ENCODE measurements around the gene RTL5. TPM values are rescaled to one million over a fixed set of nuclear protein-coding genes. Genes with fewer than 3 reads are reported as not detected.

Gene RTL5
- total RNA-seq, 1 donor from 2014 or later = 19.5 TPM

DNA sequence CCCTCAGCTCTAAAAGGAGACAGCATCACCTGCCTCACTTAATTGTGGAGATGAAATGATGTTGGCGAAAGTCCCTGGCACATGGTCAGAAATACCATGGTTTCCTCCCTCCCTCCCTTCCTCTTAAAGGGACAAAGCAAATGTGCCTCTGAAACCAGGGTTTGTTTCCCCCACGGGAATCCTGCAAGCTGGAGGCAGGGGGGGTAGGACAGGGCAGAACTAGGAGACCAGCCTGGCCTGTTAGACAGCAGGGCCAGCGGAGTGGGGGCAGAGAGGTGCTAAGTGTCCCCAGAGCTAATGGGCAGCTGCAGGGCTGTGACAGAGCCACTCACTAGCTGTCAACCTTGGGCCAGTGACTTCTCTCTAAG, 5.7 kb downstream of the RTL5 start:
- Mint-ChIP-seq H3K36me3 (ENCODE audit: unreplicated experiment) (no peaks in the 10 kb centered on the region), H3K4me3 (ENCODE audit: unreplicated experiment) (no peak overlapping the region), H3K4me1 (ENCODE audit: unreplicated experiment) (peaks cover 57% of the 10 kb centered on the region), H3K9me3 (ENCODE audit: unreplicated experiment) (peaks cover 6% of the 10 kb centered on the region), H3K27me3 (ENCODE audit: unreplicated experiment) (no peaks in the 10 kb centered on the region), H3K27ac (ENCODE audit: unreplicated experiment) (peak overlapping the region; percentile 86)
- no peak for DNase-seq (ENCODE audit: extremely low spot score, unreplicated experiment)
- TF ChIP-seq, protein P1, sequence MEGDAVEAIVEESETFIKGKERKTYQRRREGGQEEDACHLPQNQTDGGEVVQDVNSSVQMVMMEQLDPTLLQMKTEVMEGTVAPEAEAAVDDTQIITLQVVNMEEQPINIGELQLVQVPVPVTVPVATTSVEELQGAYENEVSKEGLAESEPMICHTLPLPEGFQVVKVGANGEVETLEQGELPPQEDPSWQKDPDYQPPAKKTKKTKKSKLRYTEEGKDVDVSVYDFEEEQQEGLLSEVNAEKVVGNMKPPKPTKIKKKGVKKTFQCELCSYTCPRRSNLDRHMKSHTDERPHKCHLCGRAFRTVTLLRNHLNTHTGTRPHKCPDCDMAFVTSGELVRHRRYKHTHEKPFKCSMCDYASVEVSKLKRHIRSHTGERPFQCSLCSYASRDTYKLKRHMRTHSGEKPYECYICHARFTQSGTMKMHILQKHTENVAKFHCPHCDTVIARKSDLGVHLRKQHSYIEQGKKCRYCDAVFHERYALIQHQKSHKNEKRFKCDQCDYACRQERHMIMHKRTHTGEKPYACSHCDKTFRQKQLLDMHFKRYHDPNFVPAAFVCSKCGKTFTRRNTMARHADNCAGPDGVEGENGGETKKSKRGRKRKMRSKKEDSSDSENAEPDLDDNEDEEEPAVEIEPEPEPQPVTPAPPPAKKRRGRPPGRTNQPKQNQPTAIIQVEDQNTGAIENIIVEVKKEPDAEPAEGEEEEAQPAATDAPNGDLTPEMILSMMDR (IDR thresholded peaks at IDR 0.05) = no peak

DNA sequence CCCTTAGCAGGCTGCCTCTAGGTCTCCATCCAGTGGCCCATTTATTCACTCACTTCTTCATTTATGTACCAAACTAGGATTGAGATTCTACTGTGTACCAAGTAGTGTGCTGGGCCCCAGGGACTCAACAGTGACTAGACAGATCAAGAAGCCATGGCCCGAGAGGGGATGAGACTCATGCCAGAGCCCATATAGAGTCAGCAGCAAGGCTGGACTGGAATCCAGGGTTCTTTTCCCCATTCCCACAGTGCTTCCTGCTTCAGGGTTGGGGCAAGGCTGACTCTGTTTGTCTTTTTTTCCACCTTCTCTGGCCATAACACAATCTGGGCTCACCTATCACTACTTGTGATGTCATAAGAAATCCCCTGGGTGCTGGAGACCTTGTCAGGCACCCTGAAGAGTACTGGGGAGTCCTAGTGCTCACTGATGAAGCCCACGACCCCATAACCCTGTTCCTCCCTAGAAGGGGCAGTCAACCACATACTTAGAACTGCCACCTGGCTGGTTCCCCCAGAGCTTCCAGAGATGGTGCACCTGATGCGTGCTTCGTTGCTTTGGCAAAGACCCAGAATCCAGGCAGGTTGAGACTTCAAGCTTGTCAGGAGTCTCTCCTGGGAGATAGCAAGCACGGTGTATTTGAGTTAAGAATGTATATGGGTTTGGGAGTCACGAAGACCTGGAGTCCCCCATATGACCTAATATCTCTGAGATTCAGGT, 6.2 kb downstream of the RTL5 start:
- H3K4me1 Mint-ChIP-seq (ENCODE audit: unreplicated experiment) = peaks cover 61% of the 10 kb centered on the region
- H3K36me3 Mint-ChIP-seq (ENCODE audit: unreplicated experiment) = no peaks in the 10 kb centered on the region
- no peaks in the 10 kb centered on the region for H3K27me3 Mint-ChIP-seq (ENCODE audit: unreplicated experiment)
- DNase-seq (ENCODE audit: extremely low spot score, unreplicated experiment) = no peak
- TF ChIP-seq, protein P1 (IDR thresholded peaks at IDR 0.05) = no peak
- no peak overlapping the region for H3K4me3 Mint-ChIP-seq (ENCODE audit: unreplicated experiment)
- peak overlapping the region; percentile 86 for H3K27ac Mint-ChIP-seq (ENCODE audit: unreplicated experiment)
- H3K9me3 Mint-ChIP-seq (ENCODE audit: unreplicated experiment) = peaks cover 6% of the 10 kb centered on the region

DNA sequence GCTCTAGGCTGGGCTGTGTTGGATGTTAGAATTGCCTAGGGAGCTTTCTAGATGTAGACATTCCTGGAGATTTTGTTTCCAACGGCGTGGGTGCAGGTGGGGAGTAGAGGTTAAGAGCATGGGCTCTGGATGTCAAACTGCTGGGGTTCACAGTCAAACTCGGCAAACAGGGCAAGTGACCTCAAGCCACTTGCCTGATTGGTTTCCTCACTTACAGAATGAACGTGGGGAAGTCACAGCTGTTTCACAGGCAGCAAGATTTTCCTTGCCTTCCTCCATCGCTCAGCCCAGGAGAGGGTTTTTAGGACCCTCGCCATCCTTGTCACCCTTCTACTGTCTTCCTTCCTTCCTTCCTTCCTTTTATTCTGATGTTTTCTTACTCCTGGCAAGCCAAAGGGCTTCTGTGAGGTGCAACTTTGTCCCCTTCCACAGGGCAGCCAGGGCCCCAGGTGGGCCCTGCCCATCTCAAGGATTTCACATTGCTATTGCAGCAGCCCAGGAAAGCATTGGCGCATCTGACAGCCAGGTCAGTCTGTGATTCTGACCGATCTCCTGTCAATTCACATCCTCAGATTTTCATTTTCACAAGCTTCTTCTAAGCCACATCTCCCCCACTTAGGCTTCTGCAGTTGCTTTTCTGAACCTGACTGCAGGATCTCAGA, 7.0 kb downstream of the RTL5 start:
- Mint-ChIP-seq H3K4me3 (ENCODE audit: unreplicated experiment) (no peak overlapping the region), H3K9me3 (ENCODE audit: unreplicated experiment) (peaks cover 6% of the 10 kb centered on the region), H3K27me3 (ENCODE audit: unreplicated experiment) (no peaks in the 10 kb centered on the region), H3K4me1 (ENCODE audit: unreplicated experiment) (peaks cover 61% of the 10 kb centered on the region), H3K27ac (ENCODE audit: unreplicated experiment) (peak overlapping the region; percentile 91), H3K36me3 (ENCODE audit: unreplicated experiment) (no peaks in the 10 kb centered on the region)
- no peak for DNase-seq (ENCODE audit: extremely low spot score, unreplicated experiment)
- TF ChIP-seq, protein P1 (IDR thresholded peaks at IDR 0.05) = no peak

DNA sequence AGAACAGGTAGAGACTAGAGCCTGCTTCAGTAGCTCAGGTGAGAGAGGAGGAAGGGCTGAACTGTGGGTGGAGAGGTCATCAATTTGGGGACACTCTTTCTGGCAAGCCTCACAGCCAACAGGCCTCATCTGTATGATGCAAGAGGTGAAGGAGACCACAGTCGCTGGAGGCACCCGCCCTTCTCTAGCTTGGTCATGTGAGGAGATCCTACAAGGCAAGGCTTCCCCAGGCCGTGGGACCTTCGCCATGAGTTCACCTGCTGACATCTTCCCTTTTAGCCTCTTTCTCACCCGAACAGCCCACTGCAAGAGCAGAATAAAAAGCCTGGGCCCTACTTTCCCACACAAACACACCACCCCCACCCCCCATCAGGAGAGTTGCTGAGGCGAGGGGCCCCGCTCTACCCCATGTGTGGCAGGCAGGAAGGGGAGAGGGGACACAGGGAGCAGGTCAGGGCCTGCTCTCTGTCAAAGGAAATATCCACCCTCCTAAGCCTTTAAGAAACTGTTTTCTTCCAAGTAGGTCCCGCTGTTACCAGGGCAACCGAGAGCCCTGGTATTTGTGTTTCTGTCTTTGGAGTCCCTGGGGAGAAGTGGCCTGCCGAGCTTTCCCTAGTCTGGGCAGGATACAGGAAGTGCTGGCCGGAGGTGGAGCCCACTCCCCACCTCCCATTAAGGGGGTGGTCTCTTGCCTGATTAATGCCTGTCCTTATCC, 8.1 kb downstream of the RTL5 start:
- DNase-seq (ENCODE audit: extremely low spot score, unreplicated experiment) = no peak
- Mint-ChIP-seq H3K27ac (ENCODE audit: unreplicated experiment) (peak overlapping the region; percentile 91), H3K4me3 (ENCODE audit: unreplicated experiment) (peak overlapping the region; percentile 26), H3K4me1 (ENCODE audit: unreplicated experiment) (peaks cover 61% of the 10 kb centered on the region), H3K9me3 (ENCODE audit: unreplicated experiment) (peaks cover 6% of the 10 kb centered on the region), H3K27me3 (ENCODE audit: unreplicated experiment) (no peaks in the 10 kb centered on the region), H3K36me3 (ENCODE audit: unreplicated experiment) (no peaks in the 10 kb centered on the region)
- TF ChIP-seq, protein P1 (IDR thresholded peaks at IDR 0.05) = no peak
